ENCODE measurements around the gene ZNF664. TPM values are rescaled to one million over a fixed set of nuclear protein-coding genes. Genes with fewer than 3 reads are reported as not detected.

Gene ZNF664
- total RNA-seq, 1 donor from 2014 or later: 88.2 TPM

GRCh38 chr12:124049451-124050094 lies 76.6 kb downstream of the ZNF664 start:
- Histone ChIP-seq H3K36me3 (ENCODE audit: control insufficient read depth, insufficient read depth, low read length) (no peaks in the 10 kb centered on the region), H3K4me3 (ENCODE audit: low read depth, low read length) (no peak overlapping the region), H3K27me3 (ENCODE audit: control insufficient read depth, insufficient read depth, low read length) (no peaks in the 10 kb centered on the region)
- no peak for FAIRE-seq
- TF ChIP-seq CTCF (IDR thresholded peaks at IDR 0.05; ENCODE audit: insufficient read depth, low read length, severe bottlenecking): no peak
- no peak for DNase-seq (ENCODE audit: low read depth)

GRCh38 chr12:124053851-124054250 lies 80.8 kb downstream of the ZNF664 start:
- H3K36me3 ChIP-seq (ENCODE audit: control insufficient read depth, insufficient read depth, low read length): no peaks in the 10 kb centered on the region
- no peak for FAIRE-seq

GRCh38 chr12:124055066-124055465 lies 82.1 kb downstream of the ZNF664 start:
- no peak for FAIRE-seq
- DNase-seq (ENCODE audit: low read depth): no peak
- no peak overlapping the region for H3K4me3 ChIP-seq (ENCODE audit: low read depth, low read length)
- H3K27me3 ChIP-seq (ENCODE audit: control insufficient read depth, insufficient read depth, low read length): no peaks in the 10 kb centered on the region
- H3K36me3 ChIP-seq (ENCODE audit: control insufficient read depth, insufficient read depth, low read length): no peaks in the 10 kb centered on the region
- no peak for TF ChIP-seq CTCF (IDR thresholded peaks at IDR 0.05; ENCODE audit: insufficient read depth, low read length, severe bottlenecking)

More at GRCh38 chr12:124053851-124054250, 80.8 kb downstream of the ZNF664 start:
- H3K4me3 ChIP-seq (ENCODE audit: low read depth, low read length): no peak overlapping the region
- TF ChIP-seq CTCF (IDR thresholded peaks at IDR 0.05; ENCODE audit: insufficient read depth, low read length, severe bottlenecking): peak; percentile 49
- no peaks in the 10 kb centered on the region for H3K27me3 ChIP-seq (ENCODE audit: control insufficient read depth, insufficient read depth, low read length)
- DNase-seq (ENCODE audit: low read depth): peak; percentile 32

GRCh38 chr12:124057691-124058090 lies 84.7 kb downstream of the ZNF664 start:
- Histone ChIP-seq H3K4me3 (ENCODE audit: low read depth, low read length) (no peak overlapping the region), H3K36me3 (ENCODE audit: control insufficient read depth, insufficient read depth, low read length) (no peaks in the 10 kb centered on the region), H3K27me3 (ENCODE audit: control insufficient read depth, insufficient read depth, low read length) (no peaks in the 10 kb centered on the region)
- no peak for DNase-seq (ENCODE audit: low read depth)
- no peak for FAIRE-seq
- TF ChIP-seq CTCF (IDR thresholded peaks at IDR 0.05; ENCODE audit: insufficient read depth, low read length, severe bottlenecking): no peak

GRCh38 chr12:124059752-124060151 lies 86.7 kb downstream of the ZNF664 start:
- Histone ChIP-seq H3K36me3 (ENCODE audit: control insufficient read depth, insufficient read depth, low read length) (no peaks in the 10 kb centered on the region), H3K4me3 (ENCODE audit: low read depth, low read length) (no peak overlapping the region), H3K27me3 (ENCODE audit: control insufficient read depth, insufficient read depth, low read length) (no peaks in the 10 kb centered on the region)
- DNase-seq (ENCODE audit: low read depth) (no peak), FAIRE-seq (no peak)
- TF ChIP-seq CTCF (IDR thresholded peaks at IDR 0.05; ENCODE audit: insufficient read depth, low read length, severe bottlenecking): no peak

Other genes with a start within 250 kb of the ZNF664 start
- under 0.01 and 0.13 TPM in 2 replicates for gene DNAH10, start 210.9 kb upstream of the ZNF664 start, total RNA-seq
- 4.5 and 7.0 TPM in 2 replicates for gene CCDC92, start 384 bp upstream of the ZNF664 start, total RNA-seq